H9 (cell line): ENCODE data around the gene KCNAB2. TPM values are rescaled to one million over a fixed set of nuclear protein-coding genes. Genes with fewer than 3 reads are reported as not detected.

Source experiments
- DNase-seq: peaks from one replicate; pipeline ENCODE4 v3.0.0-alpha.2; 2017
- H2AFZ ChIP-seq: one replicate; pipeline ENCODE4 v1.6.1; 2013; ENCODE audit warnings: mild to moderate bottlenecking, low read length, control low read depth, moderate library complexity
- H2AK5ac ChIP-seq: 2 replicates; pipeline ENCODE4 v1.6.1; 2013; ENCODE audit warnings: low read length, control low read depth, mixed read lengths; ENCODE audit not compliant: insufficient read length
- H2BK120ac ChIP-seq: one replicate; pipeline ENCODE4 v1.6.1; 2013; ENCODE audit warnings: low read depth, mild to moderate bottlenecking, low read length, control low read depth, inconsistent platforms; ENCODE audit not compliant: poor library complexity, severe bottlenecking
- H2BK12ac ChIP-seq: 2 replicates; pipeline ENCODE4 v1.6.1; 2013; ENCODE audit warnings: low read length, control low read depth, mixed read lengths, low read depth; ENCODE audit not compliant: insufficient read length
- H2BK15ac ChIP-seq: 2 replicates; pipeline ENCODE4 v1.6.1; 2013; ENCODE audit warnings: low read depth, low read length, control low read depth
- H2BK20ac ChIP-seq: one replicate; pipeline ENCODE4 v1.6.1; 2013; ENCODE audit warnings: low read depth, mild to moderate bottlenecking, low read length, control low read depth, inconsistent platforms; ENCODE audit not compliant: poor library complexity, severe bottlenecking
- H2BK5ac ChIP-seq: 2 replicates; pipeline ENCODE4 v1.6.1; 2013; ENCODE audit warnings: low read length, control low read depth, mixed read lengths; ENCODE audit not compliant: insufficient read length
- H3K14ac ChIP-seq: 2 replicates; pipeline ENCODE4 v1.6.1; 2013; ENCODE audit warnings: low read length, control low read depth; ENCODE audit not compliant: insufficient read depth
- H3K18ac ChIP-seq: 2 replicates; pipeline ENCODE4 v1.6.1; 2013; ENCODE audit warnings: low read depth, mild to moderate bottlenecking, mixed read lengths, low read length, control low read depth; ENCODE audit not compliant: insufficient read length
- H3K23ac ChIP-seq: 2 replicates; pipeline ENCODE4 v1.6.1; 2013; ENCODE audit warnings: low read length, control low read depth, mixed read lengths, low read depth; ENCODE audit not compliant: insufficient read length
- H3K23me2 ChIP-seq: 2 replicates; pipeline ENCODE4 v1.6.1; 2013; ENCODE audit warnings: low read depth, mild to moderate bottlenecking, mixed read lengths, low read length, control low read depth; ENCODE audit not compliant: insufficient read length, poor library complexity, severe bottlenecking
- H3K27ac ChIP-seq: 2 replicates; pipeline ENCODE4 v1.5.1; 2013; ENCODE audit warnings: low read length, control low read depth, mixed read lengths, low read depth; ENCODE audit not compliant: insufficient read length
- H3K27me3 ChIP-seq: 2 replicates; pipeline ENCODE4 v1.6.1; 2013; ENCODE audit warnings: low read length, control low read depth, inconsistent platforms; ENCODE audit not compliant: insufficient read depth
- H3K4ac ChIP-seq: 2 replicates; pipeline ENCODE4 v1.6.1; 2013; ENCODE audit warnings: low read depth, mild to moderate bottlenecking, control low read depth, inconsistent platforms, low read length, moderate library complexity
- H3K4me1 ChIP-seq: 2 replicates; pipeline ENCODE4 v1.6.1; 2013; ENCODE audit warnings: low read length, control low read depth, inconsistent platforms; ENCODE audit not compliant: insufficient read depth
- H3K4me2 ChIP-seq: 2 replicates; pipeline ENCODE4 v1.6.1; 2013; ENCODE audit warnings: low read length, control low read depth, mixed read lengths; ENCODE audit not compliant: insufficient read length, insufficient read depth
- H3K56ac ChIP-seq: 2 replicates; pipeline ENCODE4 v1.6.1; 2013; ENCODE audit warnings: low read depth, mild to moderate bottlenecking, mixed read lengths, low read length, control low read depth; ENCODE audit not compliant: insufficient read length
- H3K79me1 ChIP-seq: 2 replicates; pipeline ENCODE4 v1.6.1; 2013; ENCODE audit warnings: low read depth, mild to moderate bottlenecking, moderate library complexity, low read length, control low read depth, inconsistent platforms; ENCODE audit not compliant: insufficient read depth, poor library complexity, severe bottlenecking
- H3K79me2 ChIP-seq: 2 replicates; pipeline ENCODE4 v1.6.1; 2013; ENCODE audit warnings: low read length, control low read depth, inconsistent platforms; ENCODE audit not compliant: insufficient read depth
- H3K9ac ChIP-seq: 2 replicates; pipeline ENCODE4 v1.6.1; 2013; ENCODE audit warnings: low read length, control low read depth, mixed read lengths; ENCODE audit not compliant: insufficient read length; ENCODE audit errors: extremely low read depth
- H3K9me3 ChIP-seq: one replicate; pipeline ENCODE4 v1.6.1; 2013; ENCODE audit warnings: low read depth, low read length, inconsistent platforms; ENCODE audit not compliant: control insufficient read depth
- H3T11ph ChIP-seq: one replicate; pipeline ENCODE4 v1.6.1; 2013; ENCODE audit warnings: mild to moderate bottlenecking, low read length, control low read depth, inconsistent platforms
- H4K20me1 ChIP-seq: one replicate; pipeline ENCODE4 v1.6.1; 2013; ENCODE audit not compliant: control insufficient read depth, insufficient read length, insufficient read depth
- H4K5ac ChIP-seq: 2 replicates; pipeline ENCODE4 v1.6.1; 2013; ENCODE audit warnings: low read depth, mild to moderate bottlenecking, mixed read lengths, low read length, control low read depth; ENCODE audit not compliant: insufficient read length
- H4K8ac ChIP-seq: replicated peaks from 2 replicates; pipeline ENCODE4 v1.6.1; 2013; ENCODE audit warnings: low read length, control low read depth, mixed read lengths, low read depth; ENCODE audit not compliant: insufficient read length
- H4K91ac ChIP-seq: 2 replicates; pipeline ENCODE4 v1.6.1; 2013; ENCODE audit warnings: low read depth, mild to moderate bottlenecking, moderate library complexity, mixed read lengths, low read length, control low read depth; ENCODE audit not compliant: insufficient read length
- H3K27ac Mint-ChIP-seq, 3 experiments: 2 replicates in 2 of 3; 3 replicates in 1 of 3; pipeline ENCODE4 v1.8.0; 2020 to 2021; ENCODE audit warnings: mixed read lengths in 3 of 3, mild to moderate bottlenecking in 1 of 3, moderate library complexity in 1 of 3
- H3K27me3 Mint-ChIP-seq: 2 replicates; pipeline ENCODE4 v1.8.0; 2021; ENCODE audit warnings: low read depth, mild to moderate bottlenecking, moderate library complexity, mixed read lengths
- H3K36me3 Mint-ChIP-seq, 3 experiments: 2 replicates in 2 of 3; 3 replicates in 1 of 3; pipeline ENCODE4 v1.8.0; 2020 to 2021; ENCODE audit warnings: low read depth in 3 of 3, mixed read lengths in 3 of 3; ENCODE audit not compliant: insufficient read depth in 1 of 3
- H3K4me1 Mint-ChIP-seq, 2 experiments: 2 replicates each; pipeline ENCODE4 v1.8.0; 2020; ENCODE audit warnings: mixed read lengths in 2 of 2
- H3K4me3 Mint-ChIP-seq, 2 experiments: 2 replicates in 1 of 2; 3 replicates in 1 of 2; pipeline ENCODE4 v1.8.0; 2020 to 2021; ENCODE audit warnings: mild to moderate bottlenecking in 2 of 2, mixed read lengths in 2 of 2, moderate library complexity in 1 of 2
- H3K9me3 Mint-ChIP-seq, 2 experiments: 2 replicates in 1 of 2; 3 replicates in 1 of 2; pipeline ENCODE4 v1.8.0; 2020; ENCODE audit warnings: mild to moderate bottlenecking in 2 of 2, mixed read lengths in 2 of 2, moderate library complexity in 1 of 2
- CTCF ChIP-seq: fragments of 200-600 bp; sonication (generic); conservative IDR thresholded peaks from 3 replicates; pipeline ENCODE4 v1.8.0; 2021; ENCODE audit warnings: antibody characterized with exemption, mild to moderate bottlenecking
- WGBS: extraction: QIAGEN DNeasy Blood & Tissue Kit; methylation state at CpG from one replicate; pipeline ENCODE4 v1.1.7; 2013; ENCODE audit warnings: missing lambda C conversion rate, low lambda C conversion rate, mixed read lengths; ENCODE audit not compliant: insufficient read length; ENCODE audit errors: extremely low coverage; 5-methylcytosine and 5-hydroxymethylcytosine counted together
- total RNA-seq: library from RNA; stranded (reverse); gene quantifications from 2 replicates; pipeline ENCODE4 v1.2.1, GENCODE V29; 2021

Gene KCNAB2
- total RNA-seq, 1 experiment from 2014 or later, result 8.3 TPM

- Mint-ChIP-seq H3K9me3 (peaks cover 7% of the 10 kb centered on the region in 2 experiments; a peak in 2 of 5 replicates), H3K27me3 (peaks cover 12% of the 10 kb centered on the region), H3K27ac (no peak overlapping the region), H3K4me1 (no peaks in the 10 kb centered on the region), H3K4me3 (no peak overlapping the region), H3K36me3 (no peaks in the 10 kb centered on the region)
- Histone ChIP-seq H2BK5ac (no peak overlapping the region), H2AFZ (no peak overlapping the region), H3K27ac (no peak overlapping the region), H2BK12ac (no peak overlapping the region), H3K14ac (no peak overlapping the region), H3K18ac (no peak overlapping the region), H3K9me3 (no peaks in the 10 kb centered on the region), H4K20me1 (no peaks in the 10 kb centered on the region), H4K8ac (no peak overlapping the region), H2AK5ac (no peak overlapping the region), H2BK120ac (no peak overlapping the region), H4K5ac (no peak overlapping the region), H3K79me2 (no peaks in the 10 kb centered on the region), H3K27me3 (no peaks in the 10 kb centered on the region), H4K91ac (no peak overlapping the region), H3K4ac (no peak overlapping the region), H2BK20ac (no peak overlapping the region), H3K9ac (no peak overlapping the region), H2BK15ac (no peak overlapping the region), H3K56ac (no peak overlapping the region), H3K4me2 (no peak overlapping the region), H3K4me1 (no peaks in the 10 kb centered on the region), H3K23ac (no peak overlapping the region), H3K79me1 (no peaks in the 10 kb centered on the region), H3T11ph (no peak overlapping the region), H3K23me2 (no peaks in the 10 kb centered on the region)
- no CpG with 5 or more reads among the region's 3 CpGs for WGBS
- no peak for TF ChIP-seq CTCF
- no peak for DNase-seq
Observed at GRCh38 chr1:6118415-6118814, 72.7 kb downstream of the KCNAB2 start.
